Measurements from ENCODE around the gene PRDM5.

DNA sequence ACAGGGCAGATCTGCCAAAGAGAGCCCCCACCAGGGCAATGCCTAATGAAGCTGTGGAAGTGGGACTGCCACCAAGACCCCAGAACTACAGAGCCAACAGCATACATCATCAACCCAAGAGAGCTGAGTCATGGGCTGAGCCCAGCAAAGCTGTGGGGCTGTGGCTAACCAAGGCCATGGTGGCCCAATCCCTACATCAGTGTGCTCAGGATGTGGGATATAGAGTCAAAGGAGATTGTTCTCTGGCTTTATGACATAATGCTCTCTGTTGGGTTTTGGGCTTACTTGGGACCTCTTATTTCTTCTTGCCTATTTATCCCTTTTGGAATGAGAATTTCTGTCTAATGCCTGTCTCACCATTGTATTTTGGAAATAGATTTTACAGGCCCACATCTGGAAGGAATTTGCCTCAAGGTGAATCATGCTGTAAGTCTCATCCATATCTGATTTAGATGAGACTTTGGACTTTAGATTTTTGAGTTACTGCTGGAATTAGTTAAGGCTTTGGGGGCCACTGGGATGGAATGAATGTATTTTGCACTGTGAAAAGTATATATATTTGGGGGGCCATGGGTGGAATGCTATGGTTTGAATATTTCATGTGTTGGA is 5.4 kb upstream of the PRDM5 start:
- TF ChIP-seq, protein P1, sequence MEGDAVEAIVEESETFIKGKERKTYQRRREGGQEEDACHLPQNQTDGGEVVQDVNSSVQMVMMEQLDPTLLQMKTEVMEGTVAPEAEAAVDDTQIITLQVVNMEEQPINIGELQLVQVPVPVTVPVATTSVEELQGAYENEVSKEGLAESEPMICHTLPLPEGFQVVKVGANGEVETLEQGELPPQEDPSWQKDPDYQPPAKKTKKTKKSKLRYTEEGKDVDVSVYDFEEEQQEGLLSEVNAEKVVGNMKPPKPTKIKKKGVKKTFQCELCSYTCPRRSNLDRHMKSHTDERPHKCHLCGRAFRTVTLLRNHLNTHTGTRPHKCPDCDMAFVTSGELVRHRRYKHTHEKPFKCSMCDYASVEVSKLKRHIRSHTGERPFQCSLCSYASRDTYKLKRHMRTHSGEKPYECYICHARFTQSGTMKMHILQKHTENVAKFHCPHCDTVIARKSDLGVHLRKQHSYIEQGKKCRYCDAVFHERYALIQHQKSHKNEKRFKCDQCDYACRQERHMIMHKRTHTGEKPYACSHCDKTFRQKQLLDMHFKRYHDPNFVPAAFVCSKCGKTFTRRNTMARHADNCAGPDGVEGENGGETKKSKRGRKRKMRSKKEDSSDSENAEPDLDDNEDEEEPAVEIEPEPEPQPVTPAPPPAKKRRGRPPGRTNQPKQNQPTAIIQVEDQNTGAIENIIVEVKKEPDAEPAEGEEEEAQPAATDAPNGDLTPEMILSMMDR (optimal IDR thresholded peaks at IDR 0.05 in 1 of 3, IDR thresholded peaks at IDR 0.05 in 1 of 3, conservative IDR thresholded peaks at IDR 0.05 in 1 of 3; ENCODE audit: extremely low read depth in 1 of 3, insufficient read depth in 2 of 3, low read length in 3 of 3), result no peak
- no peak for TF ChIP-seq EZH2 (IDR thresholded peaks at IDR 0.05; ENCODE audit: low read length)

All from keratinocyte (primary cell).